Upper lobe of left lung (tissue), 6 donors: Measurements from ENCODE around the gene ADCY9. TPM values are rescaled to one million over a fixed set of nuclear protein-coding genes. Genes with fewer than 3 reads are reported as not detected.
"Not testable (repeated sequence)": the region's sequence is repeated elsewhere in the genome, so short reads cannot be mapped to it uniquely, and the experiment has no call there.

Experiments
- ATAC-seq, 2 donors: fragments of 200-7000 bp; cut with Tn5 transposase; one replicate each; pipeline ENCODE4 v1.9.1; 2022; ENCODE audit warnings: mild to moderate bottlenecking in 2 of 2, moderate library complexity in 2 of 2; ENCODE audit not compliant: low FRiP score in 2 of 2
- DNase-seq, 2 donors: peaks; one replicate each; pipeline ENCODE4 v3.0.0-alpha.2; 2019 to 2020
- H3K27ac ChIP-seq, 4 donors: fragments of 200-600 bp; sonication (generic); one replicate each; pipeline ENCODE4 v1.5.1; 2016 to 2019
- H3K27me3 ChIP-seq, 4 donors: fragments of 200-600 bp; sonication (generic); one replicate each; pipeline ENCODE4 v1.5.1; 2017 to 2019
- H3K36me3 ChIP-seq, 4 donors: fragments of 200-600 bp; sonication (generic); one replicate each; pipeline ENCODE4 v1.5.1; 2016 to 2019
- H3K4me1 ChIP-seq, 4 donors: fragments of 200-600 bp; sonication (generic); one replicate each; pipeline ENCODE4 v1.5.1; 2018 to 2019
- H3K4me3 ChIP-seq, 4 donors: fragments of 200-600 bp; sonication (generic); one replicate each; pipeline ENCODE4 v1.5.1; 2017 to 2019; ENCODE audit warnings: mild to moderate bottlenecking in 2 of 4, moderate library complexity in 1 of 4
- H3K9me3 ChIP-seq, 4 donors: fragments of 200-600 bp; sonication (generic); one replicate each; pipeline ENCODE4 v1.5.1; 2018 to 2019
- EP300 ChIP-seq, 4 donors: sonication (generic); formaldehyde crosslinking; IDR thresholded peaks; one replicate each; pipeline ENCODE4 v1.5.1; 2017; ENCODE audit warnings: antibody characterized with exemption in 4 of 4, control low read depth in 2 of 4
- POLR2A ChIP-seq, 4 donors: fragments of 450-650 bp; IDR thresholded peaks; one replicate each; pipeline ENCODE4 v1.5.1; 2016 to 2017; ENCODE audit warnings: antibody characterized with exemption in 4 of 4, mild to moderate bottlenecking in 2 of 4
- POLR2AphosphoS5 ChIP-seq, 2 donors: sonication (generic); formaldehyde crosslinking; IDR thresholded peaks; one replicate each; pipeline ENCODE4 v1.5.1; 2017; ENCODE audit warnings: antibody characterized with exemption in 2 of 2
- WGBS, 2 donors: methylation state at CpG; one replicate each; pipeline ENCODE4 v1.1.5; 2017 to 2018; 5-methylcytosine and 5-hydroxymethylcytosine counted together
- total RNA-seq, 6 donors: library from RNA; depleted of rRNA in 4 of 6; stranded (reverse); fragments of >200 nt in 4 of 6; gene quantifications; one replicate each; pipeline versions ENCODE4 v1.1.0 to v1.2.1, GENCODE V29; 2016 to 2021
- TF ChIP-seq, protein P1 (sequence below), 6 experiments: fragments of 450-650 bp in 4 of 6; fragments of 200-600 bp in 2 of 6; sonication (generic) in 2 of 6; IDR thresholded peaks; one replicate each; pipeline ENCODE4 v1.5.1; 2016 to 2019; ENCODE audit warnings: antibody characterized with exemption in 6 of 6
- donor health status: DM: no; HTN: no; CAD: no; lungs with moderate emphysema.
- donor health status: DM: no; HTN: yes; CAD: no; lungs with severe emphysema.

The ADCY9 gene
- total RNA-seq, 6 donors from 2014 or later = 46.0 to 80.7 (median 68.4) TPM

DNA sequence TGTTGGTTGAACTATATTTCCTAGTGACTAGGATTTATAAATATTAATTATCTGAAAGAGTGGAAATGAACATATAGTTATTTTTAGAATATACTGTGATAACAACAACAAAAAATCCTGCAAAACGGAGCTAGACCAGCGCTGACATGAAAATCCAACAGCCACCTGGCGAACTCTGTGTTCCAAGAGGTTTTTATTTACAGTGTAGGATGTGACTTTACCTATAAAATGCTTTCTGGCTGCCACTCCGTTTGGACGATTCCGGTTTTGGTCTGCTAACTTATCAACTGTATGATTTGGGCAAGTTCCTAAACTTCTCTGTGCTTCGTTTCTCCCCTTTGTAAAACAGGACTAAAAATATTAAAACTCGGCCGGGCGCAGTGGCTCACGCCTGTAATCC is 73.7 kb downstream of the ADCY9 start:
- DNase-seq = no peak

DNA sequence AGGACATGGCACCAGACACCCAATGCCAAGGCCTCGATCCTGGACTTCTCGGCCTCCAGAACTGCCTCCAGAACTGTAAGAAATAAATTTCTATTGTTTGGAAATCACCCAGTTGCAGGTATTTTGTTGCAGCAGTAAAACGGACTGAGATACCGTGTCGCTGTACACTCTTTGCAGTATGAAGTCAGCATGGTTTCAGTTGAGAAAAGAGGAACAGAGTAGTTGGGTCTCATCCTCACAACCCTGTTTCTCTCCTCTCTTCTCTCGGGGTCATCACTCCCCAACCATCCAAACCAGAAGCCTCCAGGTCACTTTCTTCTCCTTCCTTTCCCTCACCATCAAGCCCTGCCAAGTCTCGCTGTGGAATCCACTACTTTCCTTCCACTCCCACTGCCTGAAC is 77.8 kb downstream of the ADCY9 start:
- WGBS, 2 donors = 84 to 89% methylated on average over 7 of the region's 7 CpGs
- no peak for ATAC-seq
- TF ChIP-seq, protein P1, sequence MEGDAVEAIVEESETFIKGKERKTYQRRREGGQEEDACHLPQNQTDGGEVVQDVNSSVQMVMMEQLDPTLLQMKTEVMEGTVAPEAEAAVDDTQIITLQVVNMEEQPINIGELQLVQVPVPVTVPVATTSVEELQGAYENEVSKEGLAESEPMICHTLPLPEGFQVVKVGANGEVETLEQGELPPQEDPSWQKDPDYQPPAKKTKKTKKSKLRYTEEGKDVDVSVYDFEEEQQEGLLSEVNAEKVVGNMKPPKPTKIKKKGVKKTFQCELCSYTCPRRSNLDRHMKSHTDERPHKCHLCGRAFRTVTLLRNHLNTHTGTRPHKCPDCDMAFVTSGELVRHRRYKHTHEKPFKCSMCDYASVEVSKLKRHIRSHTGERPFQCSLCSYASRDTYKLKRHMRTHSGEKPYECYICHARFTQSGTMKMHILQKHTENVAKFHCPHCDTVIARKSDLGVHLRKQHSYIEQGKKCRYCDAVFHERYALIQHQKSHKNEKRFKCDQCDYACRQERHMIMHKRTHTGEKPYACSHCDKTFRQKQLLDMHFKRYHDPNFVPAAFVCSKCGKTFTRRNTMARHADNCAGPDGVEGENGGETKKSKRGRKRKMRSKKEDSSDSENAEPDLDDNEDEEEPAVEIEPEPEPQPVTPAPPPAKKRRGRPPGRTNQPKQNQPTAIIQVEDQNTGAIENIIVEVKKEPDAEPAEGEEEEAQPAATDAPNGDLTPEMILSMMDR (IDR thresholded peaks at IDR 0.05) = no peak

More for the DNA sequence above, 73.7 kb downstream of the ADCY9 start:
- no peak for TF ChIP-seq POLR2A (IDR thresholded peaks at IDR 0.05)
- no peak for TF ChIP-seq POLR2AphosphoS5 (IDR thresholded peaks at IDR 0.05)
- TF ChIP-seq, protein P1 (IDR thresholded peaks at IDR 0.05) = no peak
- TF ChIP-seq EP300 (IDR thresholded peaks at IDR 0.05) = no peak
- Histone ChIP-seq H3K27ac (no peak overlapping the region), H3K9me3 (no peaks in the 10 kb centered on the region), H3K36me3 (no peaks in the 10 kb centered on the region), H3K27me3 (no peaks in the 10 kb centered on the region), H3K4me3 (no peak overlapping the region), H3K4me1 (peaks cover 8 to 20% (median 13%) of the 10 kb centered on the region in 4 donors)
- no peak for ATAC-seq
- WGBS, 2 donors = 92 to 96% methylated on average over 11 of the region's 11 CpGs

DNA sequence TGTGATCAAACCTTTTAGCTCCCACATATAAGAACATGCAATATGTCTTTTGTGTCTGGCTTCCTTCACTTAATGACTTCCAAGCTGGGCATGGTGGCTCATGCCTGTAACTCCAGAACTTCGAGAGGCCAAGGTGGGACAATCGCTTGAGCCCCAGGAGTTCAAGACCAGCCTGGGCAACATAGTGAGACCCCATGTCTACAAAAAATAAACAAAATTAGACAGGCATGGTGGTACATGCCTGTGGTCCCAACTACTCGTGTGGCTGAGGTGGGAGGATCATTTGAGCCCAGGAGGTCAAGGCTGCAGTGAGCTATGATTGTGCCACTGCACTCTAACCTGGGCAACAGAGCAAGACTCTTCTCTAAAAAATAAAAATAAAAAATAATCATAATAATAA is 79.3 kb downstream of the ADCY9 start:
- not testable (repeated sequence) for H3K36me3 ChIP-seq, ATAC-seq, H3K4me3 ChIP-seq, H3K27me3 ChIP-seq, H3K9me3 ChIP-seq, DNase-seq, H3K27ac ChIP-seq
- peaks cover 0 to 12% (median 5%) of the 10 kb centered on the region in 4 donors for H3K4me1 ChIP-seq
- 92 to 100% methylated on average over 3 of the region's 3 CpGs for WGBS, 2 donors

More for the DNA sequence above, 77.8 kb downstream of the ADCY9 start:
- Histone ChIP-seq H3K27me3 (no peaks in the 10 kb centered on the region), H3K4me3 (no peak overlapping the region), H3K4me1 (peaks cover 0 to under 1% (median 0%) of the 10 kb centered on the region in 4 donors), H3K36me3 (no peaks in the 10 kb centered on the region), H3K9me3 (no peaks in the 10 kb centered on the region), H3K27ac (no peak overlapping the region)
- no peak for DNase-seq

DNA sequence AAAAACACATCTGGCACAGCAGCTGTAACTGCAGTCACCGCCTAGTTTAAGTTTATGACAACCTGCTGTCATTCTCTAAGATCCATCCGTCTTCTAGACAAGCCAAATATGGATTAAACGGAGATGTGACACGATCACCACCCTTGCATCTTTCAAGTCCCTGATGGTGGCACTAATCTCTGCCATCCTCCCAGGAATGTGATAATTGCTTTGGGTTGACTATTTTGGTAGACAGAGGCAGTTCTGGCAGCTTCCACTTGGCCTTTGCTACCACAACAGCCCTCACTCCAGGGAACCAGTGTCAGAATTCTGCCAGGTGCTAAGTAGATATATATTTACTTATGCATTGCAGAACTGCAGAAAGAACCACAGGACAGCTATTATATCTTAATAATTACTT is 81.3 kb downstream of the ADCY9 start:
- H3K9me3 ChIP-seq = no peaks in the 10 kb centered on the region
- H3K4me3 ChIP-seq = no peak overlapping the region
- ATAC-seq (no peak), DNase-seq (no peak)
- no peak overlapping the region for H3K27ac ChIP-seq
- no peaks in the 10 kb centered on the region for H3K27me3 ChIP-seq
- WGBS, 2 donors = 96 to 98% methylated on average over 4 of the region's 4 CpGs
- no peak for TF ChIP-seq POLR2A (IDR thresholded peaks at IDR 0.05)
- no peak for TF ChIP-seq EP300 (IDR thresholded peaks at IDR 0.05)
- no peak for TF ChIP-seq POLR2AphosphoS5 (IDR thresholded peaks at IDR 0.05)
- TF ChIP-seq, protein P1 (IDR thresholded peaks at IDR 0.05) = no peak
- H3K36me3 ChIP-seq = no peaks in the 10 kb centered on the region
- peaks cover 0 to 16% (median 5%) of the 10 kb centered on the region in 4 donors for H3K4me1 ChIP-seq

- H3K9me3 ChIP-seq = no peaks in the 10 kb centered on the region
- no peak for ATAC-seq
- no peak overlapping the region for H3K27ac ChIP-seq
- H3K36me3 ChIP-seq = no peaks in the 10 kb centered on the region
- 93 to 96% methylated on average over 10 of the region's 10 CpGs for WGBS, 2 donors
- H3K27me3 ChIP-seq = no peaks in the 10 kb centered on the region
- no peak for DNase-seq
- H3K4me3 ChIP-seq = no peak overlapping the region
- peaks cover 0 to 20% (median 5%) of the 10 kb centered on the region in 4 donors for H3K4me1 ChIP-seq
- TF ChIP-seq, protein P1 (IDR thresholded peaks at IDR 0.05) = no peak
- no peak for TF ChIP-seq EP300 (IDR thresholded peaks at IDR 0.05)
- no peak for TF ChIP-seq POLR2AphosphoS5 (IDR thresholded peaks at IDR 0.05)
- TF ChIP-seq POLR2A (IDR thresholded peaks at IDR 0.05) = no peak
Measured at GRCh38 chr16:4033951-4034350, 82.3 kb downstream of the ADCY9 start.
